Right atrium auricular region (tissue), 2 donors: Measurements from ENCODE around the gene CCER1. TPM values are rescaled to one million over a fixed set of nuclear protein-coding genes. Genes with fewer than 3 reads are reported as not detected.
A peak's percentile ranks its signal among the peaks of the same experiment; 100 is the strongest.

Experiments
- DNase-seq: peaks from one replicate; pipeline ENCODE4 v3.0.0-alpha.2; 2019; ENCODE audit warnings: low spot score
- H3K27ac ChIP-seq, 2 donors: fragments of 200-600 bp; sonication (generic); 1 replicate in 1 of 2; 2 replicates in 1 of 2; pipeline ENCODE4 v1.5.1; 2016 to 2019
- H3K27me3 ChIP-seq, 2 donors: fragments of 200-600 bp; sonication (generic); one replicate each; pipeline versions ENCODE4 v1.5.1 to v1.6.0; 2017 to 2019
- H3K36me3 ChIP-seq: fragments of 200-600 bp; sonication (generic); one replicate; pipeline ENCODE4 v1.5.1; 2016
- H3K4me1 ChIP-seq, 2 donors: fragments of 200-600 bp; sonication (generic); one replicate each; pipeline versions ENCODE4 v1.5.1 to v1.6.0; 2017 to 2019
- H3K4me3 ChIP-seq, 2 donors: fragments of 200-600 bp; sonication (generic); 1 replicate in 1 of 2; 2 replicates in 1 of 2; pipeline ENCODE4 v1.5.1; 2017 to 2019; ENCODE audit warnings: mild to moderate bottlenecking in 1 of 2, moderate library complexity in 1 of 2
- H3K9me3 ChIP-seq, 2 donors: fragments of 200-600 bp; sonication (generic); one replicate each; pipeline ENCODE4 v1.5.1; 2019
- total RNA-seq, 2 donors: library from RNA; depleted of rRNA; stranded (reverse); fragments of >200 nt; gene quantifications; one replicate each; pipeline ENCODE4 v1.1.0, GENCODE V29; 2016
- TF ChIP-seq, protein P1 (sequence below), 2 donors: fragments of 200-600 bp; sonication (generic); IDR thresholded peaks; one replicate each; pipeline ENCODE4 v1.5.1; 2019; ENCODE audit warnings: antibody characterized with exemption in 2 of 2

Gene CCER1
- total RNA-seq, 2 donors from 2014 or later: not detected

- TF ChIP-seq, protein P1, sequence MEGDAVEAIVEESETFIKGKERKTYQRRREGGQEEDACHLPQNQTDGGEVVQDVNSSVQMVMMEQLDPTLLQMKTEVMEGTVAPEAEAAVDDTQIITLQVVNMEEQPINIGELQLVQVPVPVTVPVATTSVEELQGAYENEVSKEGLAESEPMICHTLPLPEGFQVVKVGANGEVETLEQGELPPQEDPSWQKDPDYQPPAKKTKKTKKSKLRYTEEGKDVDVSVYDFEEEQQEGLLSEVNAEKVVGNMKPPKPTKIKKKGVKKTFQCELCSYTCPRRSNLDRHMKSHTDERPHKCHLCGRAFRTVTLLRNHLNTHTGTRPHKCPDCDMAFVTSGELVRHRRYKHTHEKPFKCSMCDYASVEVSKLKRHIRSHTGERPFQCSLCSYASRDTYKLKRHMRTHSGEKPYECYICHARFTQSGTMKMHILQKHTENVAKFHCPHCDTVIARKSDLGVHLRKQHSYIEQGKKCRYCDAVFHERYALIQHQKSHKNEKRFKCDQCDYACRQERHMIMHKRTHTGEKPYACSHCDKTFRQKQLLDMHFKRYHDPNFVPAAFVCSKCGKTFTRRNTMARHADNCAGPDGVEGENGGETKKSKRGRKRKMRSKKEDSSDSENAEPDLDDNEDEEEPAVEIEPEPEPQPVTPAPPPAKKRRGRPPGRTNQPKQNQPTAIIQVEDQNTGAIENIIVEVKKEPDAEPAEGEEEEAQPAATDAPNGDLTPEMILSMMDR (IDR thresholded peaks at IDR 0.05): no peak
- Histone ChIP-seq H3K36me3 (no peaks in the 10 kb centered on the region), H3K4me1 (no peaks in the 10 kb centered on the region), H3K9me3 (no peaks in the 10 kb centered on the region), H3K27me3 (no peaks in the 10 kb centered on the region), H3K4me3 (no peak overlapping the region), H3K27ac (no peak overlapping the region)
- no peak for DNase-seq
These were observed 3.4 kb upstream of the CCER1 start for GRCh38 chr12:90958347-90958746.

DNA sequence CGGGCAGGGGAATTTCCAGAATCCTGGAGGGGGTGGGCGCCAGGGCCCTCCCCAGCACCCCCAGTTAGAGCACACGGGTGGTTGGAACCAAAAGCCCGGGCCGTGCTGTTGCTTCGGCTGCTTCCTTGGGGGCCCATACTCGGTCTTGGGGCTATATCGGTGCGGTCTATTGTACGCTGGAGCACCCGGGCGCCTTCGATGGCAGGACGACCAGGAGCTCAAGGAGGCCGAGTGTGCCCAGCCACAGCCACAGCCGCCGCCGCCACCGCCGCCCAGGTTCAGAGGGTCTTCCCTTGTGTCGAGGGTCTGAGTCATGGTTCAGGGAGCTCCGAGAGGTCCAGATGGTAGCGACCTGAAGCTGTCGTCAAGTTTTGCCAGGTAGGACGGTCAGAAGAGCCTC is 548 bp downstream of the CCER1 start:
- Histone ChIP-seq H3K27ac (no peak overlapping the region), H3K4me1 (no peaks in the 10 kb centered on the region), H3K27me3 (no peaks in the 10 kb centered on the region), H3K9me3 (no peaks in the 10 kb centered on the region), H3K36me3 (no peaks in the 10 kb centered on the region), H3K4me3 (no peak overlapping the region)
- TF ChIP-seq, protein P1 (IDR thresholded peaks at IDR 0.05): no peak
- no peak for DNase-seq

- H3K27me3 ChIP-seq: no peaks in the 10 kb centered on the region
- no peaks in the 10 kb centered on the region for H3K36me3 ChIP-seq
- no peak for DNase-seq
- no peaks in the 10 kb centered on the region for H3K9me3 ChIP-seq
- H3K27ac ChIP-seq: no peak overlapping the region
- H3K4me3 ChIP-seq: no peak overlapping the region
- H3K4me1 ChIP-seq: no peaks in the 10 kb centered on the region
- TF ChIP-seq, protein P1 (IDR thresholded peaks at IDR 0.05): peak in 1 of 2 donors; percentile 22
These were observed 987 bp downstream of the CCER1 start for GRCh38 chr12:90953956-90954421.

- TF ChIP-seq, protein P1 (IDR thresholded peaks at IDR 0.05): no peak
- H3K27me3 ChIP-seq: no peaks in the 10 kb centered on the region
- H3K36me3 ChIP-seq: no peaks in the 10 kb centered on the region
- H3K27ac ChIP-seq: no peak overlapping the region
- no peak overlapping the region for H3K4me3 ChIP-seq
- H3K4me1 ChIP-seq: no peaks in the 10 kb centered on the region
- no peak for DNase-seq
- H3K9me3 ChIP-seq: no peaks in the 10 kb centered on the region
These were observed 3.4 kb downstream of the CCER1 start for GRCh38 chr12:90951432-90952105.

GRCh38 chr12:90947869-90948268 is 7.1 kb downstream of the CCER1 start:
- TF ChIP-seq, protein P1 (IDR thresholded peaks at IDR 0.05): no peak
- Histone ChIP-seq H3K9me3 (no peaks in the 10 kb centered on the region), H3K27me3 (no peaks in the 10 kb centered on the region), H3K36me3 (no peaks in the 10 kb centered on the region), H3K4me3 (no peak overlapping the region), H3K4me1 (no peaks in the 10 kb centered on the region), H3K27ac (no peak overlapping the region)
- no peak for DNase-seq
